C1 segment of cervical spinal cord (tissue), 14 donors: Measurements from ENCODE around the gene PLXNB3.
A peak's percentile ranks its signal among the peaks of the same experiment; 100 is the strongest.
"Not testable (repeated sequence)": the region's sequence is repeated elsewhere in the genome, so short reads cannot be mapped to it uniquely, and the experiment has no call there.

Experiments
- DNase-seq, 14 donors: peaks; one replicate each; lab custom pipeline; 2025; lab: John Stamatoyannopoulos, UW

PLXNB3 gene

GRCh38 chrX:153732401-153732800 lies 31.6 kb upstream of the PLXNB3 start:
- no peak for DNase-seq

- no peak for DNase-seq
Measured at GRCh38 chrX:153733651-153734240, 30.3 kb upstream of the PLXNB3 start.

GRCh38 chrX:153734871-153735270 lies 29.2 kb upstream of the PLXNB3 start:
- no peak for DNase-seq

- no peak for DNase-seq
Measured at GRCh38 chrX:153735274-153735673, 28.8 kb upstream of the PLXNB3 start.

GRCh38 chrX:153736071-153736820 lies 27.8 kb upstream of the PLXNB3 start:
- DNase-seq: no peak

GRCh38 chrX:153736871-153737441 lies 27.1 kb upstream of the PLXNB3 start:
- no peak for DNase-seq

- DNase-seq: no peak
Measured at GRCh38 chrX:153738056-153738605, 25.9 kb upstream of the PLXNB3 start.

GRCh38 chrX:153739754-153740486 lies 24.1 kb upstream of the PLXNB3 start:
- DNase-seq: no peak

GRCh38 chrX:153740631-153741222 lies 23.3 kb upstream of the PLXNB3 start:
- DNase-seq: no peak

GRCh38 chrX:153741446-153741845 lies 22.6 kb upstream of the PLXNB3 start:
- DNase-seq: no peak

- not testable (repeated sequence) for DNase-seq
Measured at GRCh38 chrX:153742111-153742510, 21.9 kb upstream of the PLXNB3 start.

- DNase-seq: not testable (repeated sequence)
Measured at GRCh38 chrX:153742796-153743467, 21.1 kb upstream of the PLXNB3 start.

GRCh38 chrX:153743468-153744209 lies 20.4 kb upstream of the PLXNB3 start:
- DNase-seq: not testable (repeated sequence)

- peak in 1 of 14 donors; percentile 25 for DNase-seq
Measured at GRCh38 chrX:153744210-153745066, 19.6 kb upstream of the PLXNB3 start.

- DNase-seq: not testable (repeated sequence)
Measured at GRCh38 chrX:153745067-153745433, 19.0 kb upstream of the PLXNB3 start.

- DNase-seq: no peak
Measured at GRCh38 chrX:153746359-153746758, 17.7 kb upstream of the PLXNB3 start.

GRCh38 chrX:153746991-153747390 lies 17.1 kb upstream of the PLXNB3 start:
- DNase-seq: not testable (repeated sequence)

GRCh38 chrX:153749017-153749416 lies 15.0 kb upstream of the PLXNB3 start:
- DNase-seq: not testable (repeated sequence)

GRCh38 chrX:153750127-153750774 lies 13.8 kb upstream of the PLXNB3 start:
- DNase-seq: peak in 1 of 14 donors; percentile 49
